Endothelial cell of umbilical vein (primary cell): Measurements from ENCODE around the gene CCIN.

ENCODE experiments used
- CTCF ChIP-seq, 2 donors: IDR thresholded peaks; 1 replicate in 1 of 2; 2 replicates in 1 of 2; pipeline ENCODE4 v1.5.1; 2011; ENCODE audit warnings: low read length in 2 of 2, mild to moderate bottlenecking in 2 of 2, moderate library complexity in 2 of 2, control low read depth in 1 of 2, inconsistent platforms in 1 of 2, low read depth in 1 of 2; ENCODE audit not compliant: insufficient read depth in 1 of 2; ENCODE audit errors: extremely low read depth in 1 of 2
- EZH2 ChIP-seq: IDR thresholded peaks from 2 replicates; pipeline ENCODE4 v1.6.1; 2012; ENCODE audit warnings: borderline replicate concordance, low read depth, mild to moderate bottlenecking, moderate library complexity, low read length, inconsistent platforms; ENCODE audit not compliant: severe bottlenecking
- FOS ChIP-seq: IDR thresholded peaks from 2 replicates; pipeline ENCODE4 v1.6.1; 2011; ENCODE audit warnings: mild to moderate bottlenecking, low read length, moderate library complexity, borderline replicate concordance; ENCODE audit not compliant: insufficient read depth
- GATA2 ChIP-seq: IDR thresholded peaks from 2 replicates; pipeline ENCODE4 v1.7.0; 2011; ENCODE audit warnings: low read depth, mild to moderate bottlenecking, moderate library complexity, mixed read lengths, low read length; ENCODE audit not compliant: insufficient read length, insufficient read depth
- JUN ChIP-seq: IDR thresholded peaks from 2 replicates; pipeline ENCODE4 v1.6.1; 2011; ENCODE audit warnings: borderline replicate concordance, low read depth; ENCODE audit not compliant: insufficient read length, insufficient read depth
- MAX ChIP-seq: IDR thresholded peaks from 2 replicates; pipeline ENCODE4 v1.6.1; 2011; ENCODE audit not compliant: insufficient read depth, insufficient read length
- MYC ChIP-seq: IDR thresholded peaks from one replicate; pipeline ENCODE4 v1.6.1; 2011; ENCODE audit warnings: mild to moderate bottlenecking, low read depth, low read length
- POLR2A ChIP-seq: IDR thresholded peaks from 2 replicates; pipeline ENCODE4 v1.6.1; 2012; ENCODE audit warnings: low read depth, mild to moderate bottlenecking, control low read depth, low read length
- POLR2AphosphoS5 ChIP-seq: IDR thresholded peaks from 2 replicates; pipeline ENCODE4 v1.6.1; 2012; ENCODE audit warnings: low read depth, mild to moderate bottlenecking, control low read depth, low read length, moderate library complexity; ENCODE audit not compliant: insufficient read depth

DNA sequence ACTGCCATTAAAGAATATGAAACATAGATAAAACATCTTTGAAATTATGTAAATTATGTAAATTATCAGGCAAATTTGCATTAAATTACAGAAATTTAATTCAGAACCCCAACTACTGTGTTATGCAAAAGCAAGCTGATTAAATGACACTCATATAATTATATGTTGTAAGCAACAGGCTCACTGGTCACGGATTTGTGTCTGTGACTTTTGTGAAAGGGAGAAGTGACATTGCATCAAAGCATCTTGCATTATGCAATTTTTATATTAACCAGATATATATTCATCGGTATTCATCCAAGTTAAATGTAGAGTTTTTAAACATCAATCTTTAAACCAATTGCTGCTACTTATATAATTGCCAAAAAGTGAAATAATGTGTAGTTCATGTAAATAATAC, 45.7 kb upstream of the CCIN start:
- TF ChIP-seq CTCF (IDR thresholded peaks at IDR 0.05; ENCODE audit: extremely low read depth in 1 of 2, insufficient read depth in 1 of 2, low read depth in 1 of 2, low read length in 2 of 2) (no peak), MAX (no peak), POLR2A (no peak), EZH2 (no peak), FOS (no peak), POLR2AphosphoS5 (no peak), JUN (no peak), MYC (no peak), GATA2 (no peak)
